ENCODE results near the gene ZNF83.
"Not testable (repeated sequence)": the region's sequence is repeated elsewhere in the genome, so short reads cannot be mapped to it uniquely, and the experiment has no call there.

ZNF83 gene

DNA sequence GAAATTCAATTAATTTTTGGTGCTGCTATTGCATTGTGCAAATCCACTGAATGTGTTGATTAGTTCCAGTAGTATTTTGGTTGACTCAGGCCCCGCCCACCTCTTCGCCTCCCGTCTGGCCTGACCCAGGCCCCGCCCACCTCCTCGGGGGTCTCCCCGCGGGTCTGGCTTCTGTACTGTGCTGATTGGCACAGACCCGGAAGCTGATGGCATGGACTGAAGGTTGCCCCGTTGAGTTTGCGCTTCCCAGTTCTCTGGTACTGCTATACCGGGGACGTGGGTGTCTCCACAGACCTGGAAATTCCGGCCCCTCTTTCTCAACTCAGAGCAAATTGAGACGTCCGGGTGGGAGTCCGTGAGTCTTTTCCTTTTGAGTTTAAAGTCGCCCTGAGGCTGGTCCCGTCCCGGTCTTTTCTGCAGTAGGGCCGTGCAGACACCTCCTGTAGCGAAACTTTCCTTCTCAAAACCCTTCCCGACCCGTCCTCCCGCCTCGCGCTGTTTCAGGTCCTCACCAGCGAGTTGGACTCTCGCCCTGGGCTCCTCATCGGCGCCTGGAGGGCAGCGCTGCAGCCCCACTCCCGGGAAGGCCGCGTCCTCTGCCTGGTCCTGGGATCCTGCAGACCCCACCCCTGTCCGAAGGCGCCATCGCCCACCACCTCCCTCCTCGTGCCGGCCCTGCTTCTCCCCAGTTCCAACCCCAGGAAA is 53.3 kb downstream of the ZNF83 start:
- intact Hi-C loops (cut with DNase I), result no loop called here
- DNase-seq, result no peak

DNA sequence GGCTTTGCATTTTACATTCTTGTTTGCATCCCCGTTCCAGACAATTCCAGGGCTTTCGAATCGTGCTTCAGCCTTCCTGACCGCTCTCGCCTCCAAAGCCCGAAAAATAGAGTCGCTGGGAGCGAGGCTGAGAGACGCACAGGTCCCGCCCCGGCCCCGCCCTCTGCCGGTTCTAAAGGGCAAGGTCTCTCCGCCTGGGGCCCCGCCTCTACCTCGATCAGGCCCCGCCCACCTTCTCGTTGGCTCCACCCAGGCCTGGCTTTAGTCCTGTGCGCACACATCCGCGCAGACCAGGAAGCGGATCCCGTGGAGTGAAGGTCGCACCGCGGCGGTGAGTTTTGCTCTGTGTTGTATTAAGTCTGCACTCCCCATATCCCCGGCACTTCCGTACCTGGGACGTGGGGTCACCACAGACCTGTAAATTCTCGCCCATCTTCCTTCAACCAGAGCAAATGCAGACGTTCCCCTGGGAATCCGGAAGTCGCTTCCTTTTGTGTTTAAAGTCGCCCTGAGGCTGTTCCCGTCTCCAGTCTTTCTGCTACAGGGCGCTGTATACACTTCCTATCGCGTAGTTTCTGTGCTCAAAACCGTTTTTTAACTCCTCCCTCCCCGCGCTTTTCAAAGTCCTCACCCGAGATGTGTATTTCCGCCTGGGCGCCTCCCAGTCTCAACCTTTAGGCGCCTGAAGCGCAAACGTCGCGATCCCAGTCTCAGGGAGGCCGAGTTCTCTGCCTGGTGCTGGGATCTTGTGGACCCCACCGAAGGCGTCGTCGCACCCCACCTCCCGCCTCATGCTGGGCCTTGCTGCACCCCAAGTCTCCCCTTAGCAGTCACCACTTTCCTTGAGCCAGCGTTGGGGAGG is 67.9 kb downstream of the ZNF83 start, which contains the start of gene ZNF701:
Gene ZNF701, plus strand, starts transcription at position 288 of the 862 bp plus-strand sequence. CDS start 3,861 bp downstream, outside the sequence.
- intact Hi-C loops (cut with DNase I), result loop anchor here (1.0 kb wide), 1 partner anchor 43 kb away; the partner anchor contains the start of gene ZNF808
- peak; percentile 89 to 99 (median 96) for DNase-seq

DNA sequence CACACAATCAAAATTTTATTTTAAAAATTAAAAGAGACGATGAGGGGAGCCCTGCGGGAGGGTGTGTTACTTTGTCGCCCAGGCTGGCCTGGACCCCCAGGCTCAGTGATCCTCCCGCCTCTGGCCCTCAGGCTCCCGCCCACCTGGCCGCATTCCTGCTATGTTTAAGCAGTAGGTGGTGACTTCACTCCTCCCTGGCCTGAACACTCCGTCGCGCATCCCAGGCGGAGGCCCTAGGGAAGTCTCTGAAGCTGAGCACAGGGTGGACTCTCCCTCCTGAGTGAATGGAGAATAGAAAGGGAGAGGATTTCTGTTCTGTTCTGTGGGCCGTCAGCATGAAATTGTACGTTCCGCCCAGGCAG is 68.5 kb downstream of the ZNF83 start:
- peak in 6 of 10 donors; percentile 9 to 90 (median 50) for DNase-seq

DNA sequence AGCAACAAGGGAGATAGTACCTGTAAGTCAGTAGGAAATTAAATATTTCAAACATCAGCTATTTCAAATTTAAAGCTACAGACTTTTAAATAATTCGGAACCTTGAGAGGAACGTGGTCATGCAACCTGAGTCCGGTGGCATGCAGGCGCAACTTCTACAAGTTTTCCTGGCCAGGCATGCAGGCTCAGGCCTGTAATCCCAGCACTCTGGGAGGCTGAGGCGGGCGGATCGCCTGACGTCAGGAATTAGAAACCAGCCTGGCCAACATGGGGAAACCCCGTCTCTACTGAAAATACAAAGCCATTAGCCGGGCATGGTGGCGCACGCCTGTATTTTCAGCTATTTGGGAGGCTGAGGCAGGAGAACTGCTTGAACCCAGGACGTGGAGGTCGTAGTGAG is 70.2 kb downstream of the ZNF83 start:
- DNase-seq, result no peak
- intact Hi-C loops (cut with DNase I), result no loop called here

More for the DNA sequence above, 68.5 kb downstream of the ZNF83 start:
- intact Hi-C loops (cut with DNase I), result not testable (repeated sequence)

DNA sequence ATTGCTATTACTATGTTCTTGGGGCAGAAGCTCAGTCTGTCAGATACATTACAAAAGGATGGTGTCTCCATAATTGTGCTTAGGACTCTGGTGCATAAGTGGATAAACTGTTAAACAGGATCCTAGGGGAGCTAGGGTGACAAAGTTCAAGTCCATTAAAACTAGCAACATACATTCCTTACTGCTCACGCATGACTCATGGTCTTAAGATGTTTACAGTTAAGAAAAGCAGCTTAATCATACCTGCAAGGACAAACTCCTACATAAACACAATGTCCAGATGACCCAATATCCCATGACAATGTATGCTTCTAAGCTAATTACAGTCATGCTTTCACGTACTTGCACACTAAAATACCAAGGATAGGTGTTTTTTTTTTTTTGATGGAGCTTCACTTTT is 71.6 kb downstream of the ZNF83 start:
- intact Hi-C loops (cut with DNase I), result no loop called here
- no peak for DNase-seq

DNA sequence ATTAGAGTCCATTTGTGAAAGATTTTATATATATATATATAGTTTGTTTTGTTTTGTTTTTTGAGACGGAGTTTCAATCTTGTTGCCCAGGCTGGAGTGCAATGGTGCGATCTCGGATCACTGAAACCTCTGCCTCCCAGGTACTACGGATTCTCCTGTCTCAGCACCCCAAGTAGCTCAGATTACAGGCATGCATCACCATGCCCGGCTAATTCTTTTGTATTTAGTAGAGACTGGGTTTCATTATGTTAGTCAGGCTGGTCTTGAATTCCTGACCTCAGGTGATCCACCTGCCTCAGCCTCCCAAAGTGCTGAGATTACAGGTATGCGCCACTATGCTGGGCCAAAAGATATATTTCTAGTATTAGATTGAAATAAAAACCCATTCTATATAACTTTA is 72.0 kb downstream of the ZNF83 start:
- intact Hi-C loops (cut with DNase I), result no loop called here
- DNase-seq, result no peak
